GM21447 (cell line): ENCODE results near the gene ATP8B3.

Source experiments
- ATAC-seq: cut with Tn5 transposase; IDR thresholded peaks from one replicate; pipeline ENCODE4 v1.9.1; 2021; ENCODE audit not compliant: unreplicated experiment

The ATP8B3 gene

GRCh38 chr19:1850809-1851653 is 39.0 kb upstream of the ATP8B3 start:
- ATAC-seq: no peak

GRCh38 chr19:1849886-1850398 is 37.9 kb upstream of the ATP8B3 start:
- no peak for ATAC-seq

- ATAC-seq: no peak
Observed at GRCh38 chr19:1849132-1849474, 37.0 kb upstream of the ATP8B3 start.

- ATAC-seq: peak; percentile 52
Observed at GRCh38 chr19:1848399-1849131, 36.5 kb upstream of the ATP8B3 start, which contains the start of gene REXO1. Gene REXO1 (minus strand): TSS chr19:1848483. CDS start chr19:1848358, 125 bp downstream.

GRCh38 chr19:1847684-1848398 is 35.8 kb upstream of the ATP8B3 start:
- ATAC-seq: peak; percentile 15

- ATAC-seq: no peak
Observed at GRCh38 chr19:1847348-1847683, 35.2 kb upstream of the ATP8B3 start.

- no peak for ATAC-seq
Observed at GRCh38 chr19:1846517-1847204, 34.6 kb upstream of the ATP8B3 start.

- ATAC-seq: no peak
Observed at GRCh38 chr19:1845642-1846041, 33.6 kb upstream of the ATP8B3 start.

- ATAC-seq: no peak
Observed at GRCh38 chr19:1845125-1845515, 33.0 kb upstream of the ATP8B3 start.

GRCh38 chr19:1844513-1845124 is 32.5 kb upstream of the ATP8B3 start:
- no peak for ATAC-seq

GRCh38 chr19:1843646-1844394 is 31.7 kb upstream of the ATP8B3 start:
- no peak for ATAC-seq

- ATAC-seq: no peak
Observed at GRCh38 chr19:1843116-1843515, 31.0 kb upstream of the ATP8B3 start.

- ATAC-seq: no peak
Observed at GRCh38 chr19:1841209-1841924, 29.3 kb upstream of the ATP8B3 start.

GRCh38 chr19:1840541-1841115 is 28.6 kb upstream of the ATP8B3 start:
- ATAC-seq: no peak

GRCh38 chr19:1839658-1840540 is 27.8 kb upstream of the ATP8B3 start:
- ATAC-seq: no peak

- ATAC-seq: no peak
Observed at GRCh38 chr19:1837625-1838105, 25.6 kb upstream of the ATP8B3 start.

GRCh38 chr19:1837222-1837565 is 25.1 kb upstream of the ATP8B3 start:
- no peak for ATAC-seq
